ENCODE data around the gene NKAIN2.

Gene NKAIN2

DNA sequence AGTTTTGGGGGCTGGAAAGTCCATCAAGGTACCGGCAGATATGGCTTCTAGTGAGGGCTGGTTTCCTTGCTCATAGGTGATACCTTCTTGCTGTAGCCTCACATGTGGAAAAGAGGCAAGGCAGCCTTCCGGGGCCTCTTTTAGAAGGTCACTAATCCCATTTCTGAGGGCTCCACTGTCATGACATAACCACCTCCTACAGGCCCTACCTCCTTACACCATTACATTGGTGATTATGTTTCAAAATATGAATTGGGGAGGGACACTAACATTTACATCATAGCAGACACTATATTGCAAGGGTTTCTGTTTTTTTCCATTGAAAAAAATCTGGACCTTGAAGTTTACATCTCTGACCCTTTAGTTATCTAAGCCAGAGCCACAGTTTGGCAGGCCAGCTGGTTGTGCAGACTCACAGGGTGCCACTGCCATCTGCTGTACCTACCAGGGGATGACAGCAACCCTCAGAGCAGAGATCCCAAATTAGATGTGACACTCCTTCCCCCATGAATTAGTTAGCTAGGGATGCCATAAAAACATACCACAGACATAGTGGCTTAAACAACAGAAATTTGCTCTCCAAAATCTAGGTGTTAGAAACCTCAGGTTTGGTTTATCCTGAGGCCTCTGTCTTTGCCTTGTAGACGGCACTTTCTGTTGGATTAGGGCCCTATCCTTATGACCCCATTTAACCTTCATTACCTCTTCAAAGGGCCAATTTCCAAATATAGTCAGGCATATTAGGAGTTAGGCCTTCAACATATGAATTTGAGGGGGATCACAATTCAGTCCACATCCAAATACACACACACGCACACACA lies 992.2 kb downstream of the NKAIN2 start:
- DNase-seq = peak; percentile 60

GRCh38 chr6:124796464-124796970 lies 992.9 kb downstream of the NKAIN2 start:
- DNase-seq = no peak

- DNase-seq = no peak
Observed at GRCh38 chr6:124797224-124797623, 993.6 kb downstream of the NKAIN2 start.

DNA sequence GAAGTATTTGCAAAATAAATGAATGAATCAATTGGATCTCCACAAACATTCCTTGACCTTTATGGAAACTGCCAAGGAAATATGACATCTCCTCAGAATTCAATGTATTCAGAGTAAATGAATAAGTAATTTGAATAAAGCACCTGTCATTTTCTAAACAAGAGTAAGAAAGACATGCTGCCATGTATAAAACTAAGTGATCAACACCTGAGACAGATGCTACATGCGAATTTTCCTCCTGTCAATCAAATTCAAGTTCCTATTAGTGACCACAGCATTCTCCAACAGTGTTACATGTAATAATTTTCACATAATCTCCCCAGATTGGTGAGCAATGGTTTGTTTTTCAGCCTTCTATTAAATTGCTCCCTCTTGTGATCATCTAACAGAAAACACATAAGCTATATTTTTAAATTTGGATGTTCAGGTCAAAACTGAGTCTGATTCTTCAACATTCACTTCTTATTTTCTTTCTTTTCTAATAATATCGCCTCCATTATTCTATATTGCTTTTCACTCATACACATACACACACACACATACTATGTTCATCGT lies 995.4 kb downstream of the NKAIN2 start:
- no peak for DNase-seq

DNA sequence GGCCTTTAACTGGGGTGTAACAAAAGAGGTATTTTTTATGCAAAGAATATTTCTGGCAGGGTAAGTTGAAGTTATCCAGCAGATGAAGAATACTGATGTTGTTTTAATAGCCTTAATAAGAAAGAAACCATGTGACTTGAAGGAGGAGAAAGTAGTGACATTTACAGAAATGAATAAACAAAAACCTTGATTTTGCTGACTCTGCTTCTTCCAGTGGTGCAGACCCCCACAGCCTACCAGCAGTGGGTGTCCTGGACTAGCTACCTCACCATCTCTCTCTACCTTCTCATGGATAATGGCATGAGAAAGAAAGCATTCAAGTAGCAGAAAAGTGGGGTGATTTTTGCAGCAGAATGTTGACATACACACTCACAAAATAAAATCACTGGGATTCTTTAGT lies 996.0 kb downstream of the NKAIN2 start:
- DNase-seq = no peak

- no peak for DNase-seq
Observed at GRCh38 chr6:124800222-124800621, 996.6 kb downstream of the NKAIN2 start.

DNA sequence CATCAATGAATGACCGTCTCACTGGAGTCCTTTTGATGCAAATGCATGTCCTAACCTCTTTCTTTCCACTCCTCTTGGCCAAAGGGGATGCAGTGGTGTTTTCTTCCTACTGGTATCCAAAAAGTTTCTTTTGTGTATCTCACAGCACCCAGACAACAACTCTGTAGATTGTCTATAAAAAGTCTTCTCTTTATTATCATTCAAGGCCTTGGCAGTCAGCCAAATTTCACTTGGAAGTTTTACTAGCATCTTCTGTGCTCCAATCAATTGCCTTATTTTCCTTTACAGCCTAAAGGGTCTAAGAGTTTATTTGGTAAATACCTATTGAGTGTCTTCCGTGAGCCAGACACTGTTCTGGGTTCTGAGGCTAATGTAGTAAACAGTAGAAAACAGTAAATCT lies 1008.4 kb downstream of the NKAIN2 start:
- DNase-seq = no peak

GRCh38 chr6:124819346-124819745 lies 1015.7 kb downstream of the NKAIN2 start:
- no peak for DNase-seq

GRCh38 chr6:124822204-124822613 lies 1018.5 kb downstream of the NKAIN2 start:
- no peak for DNase-seq

DNA sequence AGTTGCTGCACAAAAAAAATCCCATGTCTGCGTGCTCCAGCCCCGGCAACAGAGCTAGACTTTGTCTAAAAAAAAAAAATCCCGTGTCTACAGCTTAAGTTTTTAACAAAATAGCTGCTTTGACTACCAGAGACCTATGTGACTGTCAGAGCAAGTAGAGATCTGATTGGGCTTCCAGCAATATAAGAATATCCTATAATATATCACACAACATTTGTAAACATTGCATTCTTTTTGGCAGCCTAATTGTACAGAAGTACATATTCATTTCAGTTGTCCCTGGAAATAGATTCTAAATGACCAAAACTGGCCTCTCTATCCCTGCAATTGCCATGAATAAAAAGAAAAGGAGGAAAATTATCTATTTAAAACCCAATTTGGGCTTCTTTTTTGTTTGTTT lies 1019.1 kb downstream of the NKAIN2 start:
- DNase-seq = no peak

DNA sequence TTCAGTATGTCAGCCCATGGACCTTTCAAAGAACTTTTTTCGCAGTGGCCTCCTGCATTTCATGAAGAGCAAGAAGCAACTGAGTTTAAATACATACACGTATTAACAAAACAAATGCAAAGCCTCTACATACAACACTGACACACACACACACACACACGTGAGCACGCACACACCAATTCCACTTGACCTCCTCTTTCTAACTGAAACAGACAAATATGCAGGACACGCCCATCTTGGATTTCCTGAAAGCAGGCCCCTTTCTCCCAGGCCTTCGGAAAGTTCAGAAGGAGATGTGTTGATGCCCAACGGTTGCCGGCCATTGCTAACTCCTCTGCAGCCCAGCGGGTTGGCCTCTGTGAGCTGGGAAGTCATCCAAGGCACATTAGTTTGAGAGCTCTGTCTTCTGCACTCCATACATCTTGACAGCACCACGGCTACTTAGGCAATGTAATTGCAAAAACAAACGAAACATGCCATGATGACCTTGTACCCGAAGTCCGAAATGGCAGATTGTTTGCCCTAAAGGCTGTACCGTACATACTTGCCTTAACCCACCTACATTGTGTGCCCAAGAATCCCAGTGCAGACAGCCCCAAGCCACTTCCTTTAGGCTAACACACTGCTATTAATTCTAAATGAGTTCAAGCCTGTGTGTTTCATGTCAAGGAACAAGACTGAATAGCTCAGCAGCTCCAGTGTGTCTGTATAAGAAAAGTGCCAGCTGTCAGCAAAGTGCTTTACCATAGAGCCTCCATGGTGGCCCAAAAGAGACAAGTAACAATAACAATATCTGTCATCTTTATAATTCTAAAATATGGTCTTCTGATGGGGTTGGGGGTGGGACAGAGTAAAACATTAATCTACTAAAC lies 1019.8 kb downstream of the NKAIN2 start:
- DNase-seq = no peak

- no peak for DNase-seq
Observed at GRCh38 chr6:124825564-124825963, 1021.9 kb downstream of the NKAIN2 start.

GRCh38 chr6:124829822-124830221 lies 1026.2 kb downstream of the NKAIN2 start:
- DNase-seq = no peak

DNA sequence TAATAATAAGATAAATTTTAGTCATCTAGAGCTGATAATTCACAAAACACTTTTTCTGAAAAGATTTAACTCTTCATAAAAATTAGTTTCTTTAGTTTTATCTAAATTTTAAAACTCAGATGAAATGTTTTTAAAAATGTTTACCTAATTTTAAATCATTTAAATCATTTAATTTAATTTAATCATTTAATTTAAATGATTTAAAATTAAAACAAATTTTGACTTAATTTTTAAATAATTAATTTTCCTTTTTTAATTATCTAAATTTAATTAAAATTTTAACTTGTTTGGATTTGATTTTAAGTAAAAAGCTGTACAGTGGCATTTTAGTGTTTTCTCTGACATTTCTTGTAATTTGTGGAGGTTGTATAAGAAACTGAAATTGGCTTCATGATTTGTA lies 1026.8 kb downstream of the NKAIN2 start:
- no peak for DNase-seq

DNA sequence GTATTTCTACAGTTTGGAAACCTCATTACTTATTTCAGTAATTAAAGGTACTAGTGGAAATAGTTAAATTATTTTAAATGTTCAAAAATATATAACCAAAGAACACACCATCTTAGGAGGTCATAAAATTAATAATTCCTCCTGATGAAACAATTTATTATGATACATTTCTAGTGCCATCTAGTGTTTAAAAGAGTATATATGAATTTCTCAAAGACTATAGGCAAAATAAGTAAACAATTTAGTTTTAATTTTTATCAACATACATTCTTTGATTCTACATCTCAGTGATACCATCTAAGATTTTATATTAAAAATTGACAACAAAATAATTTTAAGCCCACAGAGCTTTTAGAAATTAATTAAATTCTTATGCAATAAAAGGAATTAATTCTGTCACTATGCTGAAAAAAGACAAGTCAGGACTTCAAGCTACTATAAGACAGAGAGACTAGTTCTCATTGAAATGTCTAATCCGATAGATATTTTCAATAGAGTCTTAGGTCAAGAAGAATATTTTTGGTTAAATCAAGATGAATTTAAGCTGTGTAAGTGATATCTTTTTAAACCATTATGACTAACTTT lies 1050.8 kb downstream of the NKAIN2 start:
- no peak for DNase-seq

DNA sequence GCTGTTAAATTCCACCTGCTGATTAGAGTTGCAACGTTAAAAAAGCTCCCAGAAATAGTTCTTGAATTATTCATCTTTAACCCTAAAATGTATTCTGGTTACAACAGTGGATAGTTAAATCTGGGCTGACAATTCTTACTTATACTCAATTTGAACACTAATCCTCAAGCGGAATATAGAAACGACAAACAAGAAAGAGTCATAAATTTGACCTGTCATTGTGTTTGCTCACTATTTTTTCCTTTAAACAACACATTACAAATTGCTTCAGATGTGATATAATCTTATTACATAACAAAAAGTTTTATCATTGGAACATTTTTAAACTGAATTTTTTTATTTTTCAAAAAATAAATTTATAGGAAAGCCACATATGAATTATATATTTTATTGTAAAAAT lies 1054.1 kb downstream of the NKAIN2 start:
- DNase-seq = no peak

DNA sequence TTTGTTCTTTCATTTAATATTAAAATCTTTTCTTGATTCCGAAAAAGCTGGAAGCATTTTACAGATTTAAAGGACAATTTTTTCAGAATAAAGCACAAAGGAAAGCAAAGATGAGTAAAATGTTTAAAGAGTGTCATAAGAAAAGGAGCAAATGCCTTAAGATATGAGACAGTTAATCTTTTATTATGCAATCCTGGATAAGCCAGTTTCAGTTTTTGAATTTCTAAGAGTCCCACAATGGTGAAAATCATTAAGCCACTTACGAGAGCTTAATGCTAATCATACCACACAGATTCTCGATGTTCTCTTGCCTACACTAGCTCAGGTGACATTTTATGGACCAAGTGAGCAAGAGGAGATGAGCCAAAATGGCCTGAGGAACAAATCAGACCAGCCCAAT lies 1054.9 kb downstream of the NKAIN2 start:
- DNase-seq = no peak

- DNase-seq = no peak
Observed at GRCh38 chr6:124859366-124859765, 1055.7 kb downstream of the NKAIN2 start.

GRCh38 chr6:124866040-124866439 lies 1062.4 kb downstream of the NKAIN2 start:
- DNase-seq = no peak

- no peak for DNase-seq
Observed at GRCh38 chr6:124867121-124867520, 1063.5 kb downstream of the NKAIN2 start.

GRCh38 chr6:124868481-124868880 lies 1064.8 kb downstream of the NKAIN2 start:
- no peak for DNase-seq

DNA sequence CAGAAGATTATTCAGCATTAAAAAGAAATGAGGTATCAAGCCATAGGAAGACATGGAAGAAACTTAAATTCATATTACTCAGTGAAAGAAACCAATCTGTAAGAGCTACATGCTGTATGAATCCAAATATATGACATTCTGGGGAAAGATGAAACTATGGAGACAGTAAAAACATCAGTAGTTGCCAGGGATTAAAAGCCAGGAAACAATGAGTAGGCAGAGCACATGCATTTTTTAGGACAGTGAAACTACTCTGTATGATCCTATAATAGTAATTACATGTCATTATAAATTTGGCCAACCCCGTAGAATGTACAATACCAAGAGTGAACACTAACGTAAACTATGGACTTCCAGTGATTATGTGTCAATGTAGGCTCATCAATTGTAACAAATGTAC lies 1065.8 kb downstream of the NKAIN2 start:
- DNase-seq = no peak

All from NCI-H1436 (cell line).